ENCODE results near the gene ATOH8.

The ATOH8 gene

DNA sequence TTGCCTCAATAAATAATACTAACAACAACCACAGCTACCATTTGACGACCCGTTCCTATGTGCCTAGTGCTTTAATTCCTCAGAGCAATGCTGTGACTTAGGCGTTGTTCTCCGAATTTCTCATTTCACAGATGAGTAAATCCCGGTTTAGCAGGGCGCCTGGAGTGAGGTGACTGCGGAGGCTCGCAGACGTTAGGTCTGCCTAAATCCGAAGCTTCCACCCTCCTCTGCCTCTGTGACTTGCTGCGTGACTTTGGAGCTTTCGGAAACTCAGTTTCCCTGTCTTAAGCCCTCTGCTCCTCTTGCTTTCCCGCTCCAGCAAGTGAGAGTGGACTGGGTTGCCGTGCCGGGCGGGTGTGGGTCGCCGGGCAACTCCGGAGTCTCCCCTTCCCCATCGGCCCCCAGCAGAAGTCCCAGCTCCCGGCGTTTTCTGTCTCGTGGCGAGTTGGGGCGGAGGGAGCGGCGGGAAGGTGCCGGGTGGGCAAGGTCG, 711 bp upstream of the ATOH8 start:
- no peak for DNase-seq (ENCODE audit: low spot score)

DNA sequence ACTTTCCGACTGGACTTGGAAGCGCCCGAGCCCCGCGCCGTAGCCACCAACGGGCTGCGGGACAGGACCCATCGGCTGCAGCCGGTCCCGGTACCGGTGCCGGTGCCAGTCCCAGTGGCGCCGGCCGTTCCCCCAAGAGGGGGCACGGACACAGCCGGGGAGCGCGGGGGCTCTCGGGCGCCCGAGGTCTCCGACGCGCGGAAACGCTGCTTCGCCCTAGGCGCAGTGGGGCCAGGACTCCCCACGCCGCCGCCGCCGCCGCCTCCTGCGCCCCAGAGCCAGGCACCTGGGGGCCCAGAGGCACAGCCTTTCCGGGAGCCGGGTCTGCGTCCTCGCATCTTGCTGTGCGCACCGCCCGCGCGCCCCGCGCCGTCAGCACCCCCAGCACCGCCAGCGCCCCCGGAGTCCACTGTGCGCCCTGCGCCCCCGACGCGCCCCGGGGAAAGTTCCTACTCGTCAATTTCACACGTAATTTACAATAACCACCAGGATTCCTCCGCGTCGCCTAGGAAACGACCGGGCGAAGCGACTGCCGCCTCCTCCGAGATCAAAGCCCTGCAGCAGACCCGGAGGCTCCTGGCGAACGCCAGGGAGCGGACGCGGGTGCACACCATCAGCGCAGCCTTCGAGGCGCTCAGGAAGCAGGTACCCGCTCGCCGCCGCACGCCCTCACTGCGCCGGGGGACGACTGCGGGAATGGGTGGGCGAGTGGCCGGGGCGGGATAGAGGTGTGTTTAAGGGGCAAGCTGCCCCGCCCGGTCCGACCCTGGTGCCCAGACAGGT, 713 bp downstream of the ATOH8 start:
- no peak for DNase-seq (ENCODE audit: low spot score)

DNA sequence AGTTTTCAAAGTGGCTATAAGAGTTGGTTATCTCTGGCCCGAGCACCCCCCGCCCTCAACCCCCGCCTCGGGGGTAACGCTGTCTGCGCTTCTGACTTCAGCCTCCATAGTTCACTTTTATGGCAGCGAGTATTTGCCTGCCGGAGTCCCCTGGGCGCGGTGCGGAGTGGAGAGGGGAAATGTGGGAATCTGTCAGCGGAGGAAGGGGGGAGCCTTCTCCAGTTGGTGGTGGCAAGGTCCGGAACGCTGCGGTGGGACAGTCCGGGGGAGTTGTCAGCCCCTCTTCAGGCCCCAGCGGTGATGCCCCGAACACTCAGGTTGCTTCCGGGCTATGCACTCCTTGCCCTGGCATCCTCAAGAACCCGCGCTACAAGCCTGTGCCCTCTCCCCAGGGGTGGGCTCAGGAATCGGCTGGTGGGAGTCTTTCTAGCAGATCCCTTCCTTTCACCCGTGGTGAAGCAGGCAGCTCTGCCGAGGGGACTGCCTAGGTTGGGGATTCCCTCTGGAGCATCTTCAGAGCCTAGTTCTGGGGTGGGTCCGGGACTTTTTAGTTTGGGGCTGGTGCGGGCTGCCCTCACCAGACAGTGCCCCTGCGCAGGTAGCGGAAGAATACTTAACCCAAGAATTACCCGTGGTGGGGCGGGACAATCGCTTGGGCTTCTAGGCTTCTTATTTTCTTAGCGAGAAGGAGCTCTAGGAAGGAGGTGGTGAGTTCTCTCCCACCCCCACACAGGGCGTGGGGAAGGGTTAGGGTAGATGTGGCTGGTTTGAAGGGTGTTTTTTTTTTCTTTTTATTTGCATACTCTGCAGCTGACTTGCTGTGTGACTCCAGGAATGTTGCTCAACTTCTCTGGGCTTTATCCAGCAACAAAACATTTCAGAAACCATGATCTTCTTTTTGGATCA, 1.6 kb downstream of the ATOH8 start:
- no peak for DNase-seq (ENCODE audit: low spot score)

DNA sequence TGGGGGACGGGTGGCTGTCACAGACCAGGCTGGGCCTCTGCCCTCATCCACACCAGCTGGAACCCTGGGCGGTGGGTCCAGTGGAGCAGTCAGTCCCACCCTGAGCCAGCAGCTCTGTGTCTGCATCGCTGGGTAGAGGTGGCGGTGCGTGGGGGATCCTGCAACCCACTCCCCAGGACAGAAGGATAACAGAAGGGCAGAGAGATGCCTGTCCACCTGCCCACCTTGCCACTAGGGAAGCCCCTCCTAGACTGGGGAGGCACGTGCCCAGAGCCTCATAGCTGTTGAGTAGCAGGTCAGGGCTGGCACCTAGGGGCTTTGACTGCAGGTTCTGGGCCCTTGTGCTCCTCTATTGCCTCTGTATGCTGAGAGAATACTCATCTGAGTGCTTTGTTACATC, 2.4 kb downstream of the ATOH8 start:
- DNase-seq (ENCODE audit: low spot score) = no peak

- no peak for DNase-seq (ENCODE audit: low spot score)
Measured at GRCh38 chr2:85756822-85757435, 3.1 kb downstream of the ATOH8 start.

- no peak for DNase-seq (ENCODE audit: low spot score)
Measured at GRCh38 chr2:85757860-85758259, 4.1 kb downstream of the ATOH8 start.

GRCh38 chr2:85758361-85759256, 4.8 kb downstream of the ATOH8 start:
- peak; percentile 48 for DNase-seq (ENCODE audit: low spot score)

DNA sequence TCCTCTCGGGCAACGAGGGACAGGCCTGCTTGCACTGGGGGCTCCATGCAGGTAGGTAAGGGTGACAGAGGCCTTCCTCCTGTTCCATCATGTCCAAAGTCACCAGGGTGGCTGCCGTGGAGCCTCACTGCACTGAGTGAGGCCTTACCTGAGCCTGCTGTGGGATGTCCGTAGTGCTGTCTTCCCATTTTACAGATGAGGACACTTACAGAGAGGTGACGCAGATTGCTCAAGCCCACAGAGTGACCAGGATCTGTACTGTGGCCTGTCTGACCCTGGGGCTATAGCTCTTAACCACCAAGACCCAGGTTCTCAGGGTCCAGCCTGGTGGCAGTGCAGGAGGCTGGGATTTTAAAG, 5.4 kb downstream of the ATOH8 start:
- no peak for DNase-seq (ENCODE audit: low spot score)

DNA sequence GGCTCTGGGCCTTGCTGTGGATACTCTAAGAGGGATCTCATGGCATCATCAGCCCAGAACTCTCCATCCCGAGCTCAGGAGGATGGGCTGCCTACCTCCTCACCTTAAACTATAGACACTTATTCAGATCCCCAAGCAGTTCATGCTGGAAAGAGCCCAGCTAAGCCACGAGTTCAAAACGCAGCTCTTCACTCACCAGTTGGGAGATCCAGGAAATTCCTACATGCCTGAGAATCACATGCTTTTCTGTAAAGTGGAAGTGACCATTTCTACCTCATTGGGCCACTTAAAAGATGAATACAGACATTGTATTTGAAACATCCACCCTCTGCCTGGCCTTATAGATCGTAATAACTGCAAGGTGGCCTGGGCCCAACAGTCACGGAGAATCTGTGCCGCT, 6.6 kb downstream of the ATOH8 start:
- no peak for DNase-seq (ENCODE audit: low spot score)

- DNase-seq (ENCODE audit: low spot score) = no peak
Measured at GRCh38 chr2:85760872-85761271, 7.1 kb downstream of the ATOH8 start.

DNA sequence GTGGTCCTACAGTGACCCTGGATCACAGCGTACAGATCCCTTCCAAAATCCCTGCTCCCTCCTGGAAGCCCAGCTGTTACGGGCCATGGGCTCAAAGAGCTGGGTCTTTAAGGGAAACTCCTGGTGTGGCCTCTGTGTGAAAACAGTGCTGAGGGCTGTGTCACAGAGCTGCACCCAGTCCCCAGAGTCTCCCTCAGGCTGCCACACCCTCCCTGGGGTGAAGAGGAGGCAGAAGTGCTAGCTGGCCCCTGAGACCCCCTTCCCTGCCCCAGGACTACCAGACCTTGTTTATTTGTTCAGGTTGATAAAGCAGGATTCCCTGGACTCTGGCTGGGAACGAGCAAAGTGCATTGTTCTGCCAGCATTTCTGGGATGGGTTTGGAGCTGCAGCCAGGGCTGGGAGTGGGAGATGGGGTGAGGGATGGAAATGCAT, 7.7 kb downstream of the ATOH8 start:
- DNase-seq (ENCODE audit: low spot score) = no peak

- no peak for DNase-seq (ENCODE audit: low spot score)
Measured at GRCh38 chr2:85761946-85762345, 8.2 kb downstream of the ATOH8 start.

GRCh38 chr2:85763132-85763531, 9.3 kb downstream of the ATOH8 start:
- DNase-seq (ENCODE audit: low spot score) = no peak

GRCh38 chr2:85763831-85764230, 10.0 kb downstream of the ATOH8 start:
- DNase-seq (ENCODE audit: low spot score) = no peak

GRCh38 chr2:85765081-85765731, 11.4 kb downstream of the ATOH8 start:
- peak; percentile 48 for DNase-seq (ENCODE audit: low spot score)

- no peak for DNase-seq (ENCODE audit: low spot score)
Measured at GRCh38 chr2:85766229-85766628, 12.4 kb downstream of the ATOH8 start.

GRCh38 chr2:85767803-85768665, 14.2 kb downstream of the ATOH8 start:
- DNase-seq (ENCODE audit: low spot score) = no peak

DNA sequence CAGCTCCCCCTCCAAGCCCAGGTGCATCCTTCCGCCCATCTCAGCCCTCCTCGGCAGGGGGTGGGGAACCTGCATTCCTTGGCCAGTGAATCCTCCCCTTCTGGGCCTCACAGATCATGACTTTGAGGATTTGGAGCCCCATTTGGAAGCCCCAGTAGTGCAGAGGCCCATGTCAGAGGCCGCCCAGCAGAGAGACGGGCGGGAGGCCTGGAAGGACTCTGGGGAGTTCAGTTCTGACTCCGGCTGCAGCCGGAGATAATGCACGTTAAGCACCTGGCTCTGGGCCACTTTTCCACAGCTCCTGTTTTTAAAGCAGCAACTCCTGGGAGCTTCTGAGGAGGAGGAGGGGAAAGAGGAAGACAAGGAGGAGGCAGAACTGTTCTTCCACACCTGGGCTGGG, 14.9 kb downstream of the ATOH8 start:
- DNase-seq (ENCODE audit: low spot score) = peak; percentile 38

- DNase-seq (ENCODE audit: low spot score) = peak; percentile 61
Measured at GRCh38 chr2:85769236-85769982, 15.6 kb downstream of the ATOH8 start.

All from SK-N-DZ (cell line).